Heart left ventricle (tissue), 13 donors: ENCODE measurements around the gene RGMB.

Experiments used
- POLR2A ChIP-seq, 2 donors: fragments of 450-650 bp; IDR thresholded peaks; one replicate each; pipeline ENCODE4 v1.6.1; 2017; ENCODE audit warnings: antibody characterized with exemption in 2 of 2, mild to moderate bottlenecking in 2 of 2, moderate library complexity in 2 of 2
- TF ChIP-seq, protein P1 (sequence below), 12 donors: fragments of 200-600 bp; sonication (generic) in 4 of 12; IDR thresholded peaks; one replicate each; pipeline versions ENCODE4 v1.5.0 to v1.8.0; 2018 to 2022; ENCODE audit warnings: antibody characterized with exemption in 12 of 12, mild to moderate bottlenecking in 5 of 12
- donor health status: ischemic (EF 13 %, LVEDD 7.1; RV severe dilation, severe dysfunction).
- donor health status: DM: no; HTN: yes; CAD: no.
- donor health status: DM: no; HTN: no; CAD: no.
- donor health status: ischemic (EF 25% LVEDD 6.9; RV normal size, moderate dysfunction).
- donor health status: ischemic (EF 25% LVEDD 5.7; RV mildly dilated, moderate dysfunction).
- donor health status: ischemic (EF 35%, LVEDD 5.7; RV mildly dilated, moderate dysfunction).
- donor health status: nonischemic (EF 11% LVEDD 7.7; RV severe dilation, severe dysfunction).
- donor health status: DM: yes; HTN: yes; CAD: no.
- donor health status: PGD.
- donor health status: ischemic (EF 29% LVEDD 5.4; RV normal size, mild dysfunction).
- donor health status: nonischemic (EF 23%, LVEDD 6.1; RV moderate dilation, normal function).

DNA sequence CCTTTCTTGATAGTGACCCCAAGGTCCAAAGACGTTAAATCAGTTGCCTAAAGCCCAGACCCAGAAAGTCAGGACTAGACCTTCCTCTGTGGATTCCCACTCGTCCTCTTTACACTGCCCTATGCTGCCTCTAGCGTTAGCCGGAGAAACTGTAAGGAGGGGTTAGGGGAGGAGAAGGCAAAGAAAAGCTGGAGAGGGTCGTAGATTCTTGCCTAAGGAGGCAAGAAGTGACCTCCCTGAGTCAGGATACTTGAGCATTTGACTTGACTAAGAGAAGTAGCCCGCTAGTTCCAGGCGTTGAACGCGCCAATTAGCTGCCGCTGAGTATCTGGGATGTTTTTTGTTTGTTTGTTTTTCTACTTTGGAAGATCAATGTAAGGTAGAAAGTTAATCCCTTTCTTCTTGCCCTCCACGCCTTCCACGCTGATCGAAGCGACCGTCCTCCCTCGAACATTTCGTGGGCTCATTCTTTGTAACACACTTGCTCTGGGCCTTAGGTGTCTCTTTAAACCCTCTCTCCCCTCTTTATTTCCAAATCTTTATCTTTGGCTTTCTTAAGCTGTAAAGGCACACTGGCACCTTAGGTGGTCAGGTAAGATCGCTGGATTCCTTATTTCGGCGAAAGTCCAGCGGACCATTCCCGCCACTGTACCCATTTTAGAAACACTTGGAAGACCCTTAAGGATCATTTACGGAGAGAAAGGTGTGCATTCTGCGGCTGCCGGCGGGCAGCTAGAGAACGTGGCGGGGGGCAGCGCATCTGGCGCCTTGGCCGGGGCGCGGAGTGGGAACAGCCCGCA is 5.1 kb upstream of the RGMB start:
- TF ChIP-seq, protein P1, sequence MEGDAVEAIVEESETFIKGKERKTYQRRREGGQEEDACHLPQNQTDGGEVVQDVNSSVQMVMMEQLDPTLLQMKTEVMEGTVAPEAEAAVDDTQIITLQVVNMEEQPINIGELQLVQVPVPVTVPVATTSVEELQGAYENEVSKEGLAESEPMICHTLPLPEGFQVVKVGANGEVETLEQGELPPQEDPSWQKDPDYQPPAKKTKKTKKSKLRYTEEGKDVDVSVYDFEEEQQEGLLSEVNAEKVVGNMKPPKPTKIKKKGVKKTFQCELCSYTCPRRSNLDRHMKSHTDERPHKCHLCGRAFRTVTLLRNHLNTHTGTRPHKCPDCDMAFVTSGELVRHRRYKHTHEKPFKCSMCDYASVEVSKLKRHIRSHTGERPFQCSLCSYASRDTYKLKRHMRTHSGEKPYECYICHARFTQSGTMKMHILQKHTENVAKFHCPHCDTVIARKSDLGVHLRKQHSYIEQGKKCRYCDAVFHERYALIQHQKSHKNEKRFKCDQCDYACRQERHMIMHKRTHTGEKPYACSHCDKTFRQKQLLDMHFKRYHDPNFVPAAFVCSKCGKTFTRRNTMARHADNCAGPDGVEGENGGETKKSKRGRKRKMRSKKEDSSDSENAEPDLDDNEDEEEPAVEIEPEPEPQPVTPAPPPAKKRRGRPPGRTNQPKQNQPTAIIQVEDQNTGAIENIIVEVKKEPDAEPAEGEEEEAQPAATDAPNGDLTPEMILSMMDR (IDR thresholded peaks at IDR 0.05): peak; percentile 62 to 91 (median 81)
- TF ChIP-seq POLR2A (IDR thresholded peaks at IDR 0.05): no peak
